ENCODE data around the gene OTUB2.

- TF ChIP-seq CTCF (conservative IDR thresholded peaks at IDR 0.05; ENCODE audit: low read length) (no peak), EZH2phosphoT487 (IDR thresholded peaks at IDR 0.05; ENCODE audit: borderline replicate concordance, low read depth, low read length) (no peak)
These were observed 49.6 kb upstream of the OTUB2 start, which contains the start of gene ASB2 for GRCh38 chr14:93976477-93977057.
